GM12801 (cell line): ENCODE data around the gene KRT72.

Experiments
- TF ChIP-seq, protein P1 (sequence below): IDR thresholded peaks from one replicate; pipeline ENCODE4 v1.5.1; 2011; ENCODE audit warnings: control low read depth; ENCODE audit not compliant: insufficient read length; ENCODE audit errors: extremely low read depth

KRT72 gene

DNA sequence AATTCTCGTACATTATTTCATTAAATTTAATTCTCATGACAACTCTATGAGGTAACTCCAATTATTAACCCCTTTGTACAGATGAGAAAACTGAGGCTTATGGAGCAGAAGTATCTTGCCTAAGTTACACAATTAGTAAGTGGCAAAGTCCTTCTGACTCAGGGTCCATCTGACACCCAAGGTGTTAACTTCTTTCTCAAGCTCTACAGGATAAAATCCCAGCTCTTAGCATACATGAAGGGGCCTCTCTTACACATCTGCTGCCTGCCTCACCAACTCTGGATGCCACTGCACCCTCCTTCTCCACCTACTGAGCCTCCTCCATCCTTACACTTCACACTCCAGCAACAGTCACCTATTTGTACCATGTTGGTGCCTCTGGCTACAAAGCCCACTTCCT, 4.3 kb upstream of the KRT72 start:
- TF ChIP-seq, protein P1, sequence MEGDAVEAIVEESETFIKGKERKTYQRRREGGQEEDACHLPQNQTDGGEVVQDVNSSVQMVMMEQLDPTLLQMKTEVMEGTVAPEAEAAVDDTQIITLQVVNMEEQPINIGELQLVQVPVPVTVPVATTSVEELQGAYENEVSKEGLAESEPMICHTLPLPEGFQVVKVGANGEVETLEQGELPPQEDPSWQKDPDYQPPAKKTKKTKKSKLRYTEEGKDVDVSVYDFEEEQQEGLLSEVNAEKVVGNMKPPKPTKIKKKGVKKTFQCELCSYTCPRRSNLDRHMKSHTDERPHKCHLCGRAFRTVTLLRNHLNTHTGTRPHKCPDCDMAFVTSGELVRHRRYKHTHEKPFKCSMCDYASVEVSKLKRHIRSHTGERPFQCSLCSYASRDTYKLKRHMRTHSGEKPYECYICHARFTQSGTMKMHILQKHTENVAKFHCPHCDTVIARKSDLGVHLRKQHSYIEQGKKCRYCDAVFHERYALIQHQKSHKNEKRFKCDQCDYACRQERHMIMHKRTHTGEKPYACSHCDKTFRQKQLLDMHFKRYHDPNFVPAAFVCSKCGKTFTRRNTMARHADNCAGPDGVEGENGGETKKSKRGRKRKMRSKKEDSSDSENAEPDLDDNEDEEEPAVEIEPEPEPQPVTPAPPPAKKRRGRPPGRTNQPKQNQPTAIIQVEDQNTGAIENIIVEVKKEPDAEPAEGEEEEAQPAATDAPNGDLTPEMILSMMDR: no peak

DNA sequence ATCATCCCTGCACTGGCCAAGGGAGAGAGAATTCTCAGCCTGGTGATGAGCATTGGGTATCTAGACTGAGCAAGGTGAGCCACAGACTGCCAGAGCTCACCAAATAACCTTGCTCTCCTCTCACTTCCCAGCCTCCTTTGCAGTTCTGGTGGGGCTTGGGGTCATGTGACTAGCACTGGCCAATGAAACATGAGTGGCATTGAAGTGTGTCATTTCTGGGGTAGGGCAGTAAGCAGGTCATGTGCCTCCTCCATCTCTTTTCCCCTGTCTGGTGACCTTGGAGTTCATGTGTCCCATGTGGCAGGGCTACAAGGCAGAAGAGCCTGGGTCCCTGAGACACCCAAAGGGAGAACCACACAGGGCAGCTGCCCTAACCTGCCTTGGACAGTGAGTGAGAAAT, 3.6 kb upstream of the KRT72 start:
- TF ChIP-seq, protein P1: no peak

DNA sequence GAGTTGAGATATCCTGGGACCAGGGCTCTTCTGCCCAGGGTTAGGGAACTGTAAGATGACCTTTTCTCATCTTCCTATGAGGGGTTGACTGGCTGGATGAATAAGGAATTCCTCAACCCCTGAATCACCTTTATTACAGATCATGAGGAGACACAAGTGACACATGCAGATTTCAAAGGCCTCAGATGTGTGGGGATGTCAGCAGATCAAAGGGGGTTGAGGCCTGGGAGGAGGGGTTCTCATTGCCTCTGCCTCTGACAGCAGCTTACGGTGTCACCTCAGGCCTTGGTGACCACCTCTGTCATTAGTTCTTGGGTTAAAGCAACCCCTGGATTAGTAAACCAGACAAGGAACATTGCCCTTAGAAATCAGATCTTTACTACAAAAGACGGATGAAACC, 2.1 kb upstream of the KRT72 start:
- TF ChIP-seq, protein P1: no peak

DNA sequence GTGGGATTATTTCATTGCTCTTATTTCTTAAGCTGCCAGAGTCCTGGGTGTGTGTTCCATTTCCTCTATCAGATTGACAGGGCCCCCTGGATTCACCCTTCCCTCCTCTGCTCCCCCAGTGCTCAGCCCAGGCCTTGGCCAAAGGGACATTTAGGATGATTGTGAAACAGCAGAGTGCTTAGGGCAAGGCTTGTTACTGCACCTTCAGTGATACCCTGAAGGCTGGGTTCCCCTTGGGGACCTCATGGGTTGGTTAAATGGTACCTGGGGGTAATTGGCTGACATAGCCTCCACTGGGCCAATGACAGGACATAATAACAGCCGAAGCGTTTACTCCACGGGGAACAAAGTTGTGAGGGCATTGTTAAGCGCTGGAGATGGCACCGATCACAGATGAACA, 1.3 kb upstream of the KRT72 start:
- TF ChIP-seq, protein P1: no peak

DNA sequence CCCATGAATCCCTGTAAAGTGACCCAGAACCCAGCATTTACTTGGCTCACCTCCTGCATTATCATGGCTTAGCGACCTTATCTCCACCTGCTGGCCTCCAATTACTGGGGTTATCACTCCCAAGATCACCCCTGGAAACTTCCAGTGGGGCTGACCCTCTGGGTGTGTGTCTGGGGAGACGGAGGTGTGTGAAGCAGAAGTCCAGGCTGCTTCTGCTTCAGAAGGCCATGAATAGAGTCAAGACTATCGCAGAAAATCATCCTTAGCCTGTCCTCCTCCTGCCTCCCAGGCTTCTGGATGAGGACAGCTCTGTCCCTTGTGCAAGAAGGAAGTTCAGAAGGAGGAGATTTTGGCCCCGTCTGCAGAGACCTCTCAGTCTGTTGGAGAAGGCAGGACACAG, 408 bp upstream of the KRT72 start:
- TF ChIP-seq, protein P1: no peak

DNA sequence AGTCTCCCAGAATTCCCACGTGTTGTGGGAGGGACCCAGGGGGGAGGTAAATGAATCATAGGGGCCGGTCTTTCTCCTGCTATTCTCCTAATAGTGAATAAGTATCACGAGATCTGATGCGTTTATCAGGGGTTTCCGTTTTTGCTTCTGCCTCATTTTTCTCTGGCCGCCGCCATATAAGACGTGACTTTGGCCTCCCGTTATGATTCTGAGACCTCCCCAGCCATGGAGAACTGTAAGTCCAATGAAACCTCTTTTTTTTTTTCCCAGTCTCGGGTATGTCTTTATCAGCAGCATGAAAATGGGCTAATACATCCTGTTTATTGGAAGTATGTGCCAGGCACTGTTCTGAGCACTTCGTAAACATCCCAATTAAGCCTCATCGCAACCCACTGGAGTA, 788 bp downstream of the KRT72 start:
- TF ChIP-seq, protein P1: no peak

DNA sequence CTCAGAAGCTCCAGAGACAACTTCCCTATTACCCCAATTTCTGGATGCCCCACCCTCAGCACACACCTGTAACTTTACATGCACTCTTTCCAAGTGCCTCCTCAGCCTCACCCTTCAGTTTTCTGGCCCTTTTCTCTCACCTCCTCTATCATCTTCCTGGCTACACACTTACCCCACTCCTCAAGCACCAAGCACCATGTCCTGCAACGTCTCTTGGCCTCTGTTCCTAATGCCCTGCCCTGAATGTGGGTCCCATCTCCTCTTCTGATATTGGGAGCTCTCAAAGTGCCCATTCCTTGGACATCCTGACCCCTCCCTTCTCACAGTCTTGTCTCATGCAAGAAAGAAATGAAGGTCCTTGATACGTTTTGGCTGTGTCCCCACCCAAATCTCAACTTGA, 1.2 kb downstream of the KRT72 start:
- TF ChIP-seq, protein P1: no peak

DNA sequence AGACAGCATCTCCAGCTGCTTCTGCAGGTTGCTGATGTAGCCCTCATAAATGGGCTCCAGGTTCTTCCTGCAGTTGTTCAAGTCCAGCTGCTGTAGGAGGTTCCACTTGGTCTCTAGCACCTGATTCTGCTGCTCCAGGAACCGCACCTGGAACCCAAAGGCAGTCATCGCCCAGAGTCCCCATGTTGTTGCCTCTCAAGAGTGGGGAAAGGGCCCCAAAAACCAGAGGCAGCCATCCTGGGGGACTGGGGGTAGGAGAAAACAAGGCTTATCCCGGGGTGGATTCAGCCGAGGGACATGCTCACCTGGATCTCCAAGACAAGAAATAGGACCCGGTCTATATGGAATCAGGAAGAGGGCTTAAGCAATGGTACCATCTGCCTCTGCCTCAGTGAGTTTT, 2.3 kb downstream of the KRT72 start:
- TF ChIP-seq, protein P1: no peak
